GM12878 (cell line): Measurements from ENCODE around the gene ZCCHC13. TPM values are rescaled to one million over a fixed set of nuclear protein-coding genes. Genes with fewer than 3 reads are reported as not detected.

Source experiments
- ATAC-seq: fragments of 200-7000 bp; cut with Tn5 transposase; 3 replicates; pipeline ENCODE4 v1.9.1; 2020; ENCODE audit warnings: mild to moderate bottlenecking, moderate library complexity
- BruUV-seq: library from RNA; stranded (reverse); fragments of 400-500 nt; replicated peaks from 2 replicates; lab custom pipeline; 2021; lab: Mats Ljungman, UMichigan
- CTCF ChIA-PET: fragments of 300-600 bp; sonication (Branson Sonifier 250); formaldehyde crosslinking; extraction: SDS; loops from one replicate; lab custom pipeline; 2021; ENCODE audit warnings: inconsistent platforms; lab: Yijun Ruan, JAX
- POLR2A ChIA-PET: fragments of 350-600 bp; formaldehyde crosslinking; extraction: SDS; loops from one replicate; lab custom pipeline; 2021; ENCODE audit warnings: inconsistent platforms; lab: Charles Lee
- RAD21 ChIA-PET: fragments of 300-600 bp; sonication (Branson Sonifier 250); formaldehyde crosslinking; loops from one replicate; lab custom pipeline; 2023; ENCODE audit warnings: antibody characterized with exemption; ENCODE audit not compliant: unreplicated experiment; lab: Charles Lee
- SMC1A ChIA-PET: fragments of 300-600 bp; sonication (Branson Sonifier 250); formaldehyde crosslinking; loops from one replicate; lab custom pipeline; 2023; ENCODE audit not compliant: unreplicated experiment, uncharacterized antibody; lab: Charles Lee
- DNase-seq: peaks from one replicate; pipeline ENCODE4 v3.0.0-alpha.2; 2011; ENCODE audit warnings: low read depth, low spot score
- FAIRE-seq: peaks from 3 replicates; lab custom pipeline; 2011; peaks lifted over from hg19 to GRCh38; lab: Jason Lieb, UNC
- H2AFZ ChIP-seq: 2 replicates; pipeline ENCODE4 v1.6.0; 2011; ENCODE audit warnings: low read depth, low read length, control low read depth; ENCODE audit not compliant: control insufficient read depth
- H3K27ac ChIP-seq: 2 replicates; pipeline ENCODE4 v1.5.1; 2011; ENCODE audit warnings: control low read depth; ENCODE audit not compliant: control insufficient read depth, insufficient read depth
- H3K27me3 ChIP-seq, 2 experiments: replicated peaks in 1 of 2; 2 replicates each; pipeline versions ENCODE4 v1.6.0 to v1.6.1; 2011; ENCODE audit warnings: low read length in 1 of 2; ENCODE audit not compliant: control insufficient read depth in 2 of 2, insufficient read depth in 2 of 2
- H3K36me3 ChIP-seq, 2 experiments: 2 replicates each; pipeline ENCODE4 v1.5.1; 2011; ENCODE audit warnings: low read length in 1 of 2; ENCODE audit not compliant: control insufficient read depth in 2 of 2, insufficient read depth in 2 of 2
- H3K4me1 ChIP-seq: 2 replicates; pipeline ENCODE4 v1.6.1; 2011; ENCODE audit warnings: mild to moderate bottlenecking, low read length, moderate library complexity, mixed read lengths; ENCODE audit not compliant: control insufficient read depth, insufficient read depth
- H3K4me2 ChIP-seq: 2 replicates; pipeline ENCODE4 v1.6.0; 2011; ENCODE audit warnings: control low read depth; ENCODE audit not compliant: control insufficient read depth, insufficient read depth
- H3K4me3 ChIP-seq: fragments of 200-600 bp; sonication (generic); 2 replicates; pipeline ENCODE4 v1.5.1; 2016
- H3K79me2 ChIP-seq: 2 replicates; pipeline ENCODE4 v1.6.0; 2011; ENCODE audit warnings: low read length; ENCODE audit not compliant: control insufficient read depth, insufficient read depth
- H3K9ac ChIP-seq: 2 replicates; pipeline ENCODE4 v1.8.0; 2011; ENCODE audit warnings: low read length, control low read depth, mixed read lengths; ENCODE audit not compliant: control insufficient read depth, insufficient read depth
- H3K9me3 ChIP-seq: replicated peaks from 3 replicates; pipeline ENCODE4 v1.5.1; 2011; ENCODE audit warnings: mild to moderate bottlenecking, low read length; ENCODE audit not compliant: control insufficient read depth, insufficient read depth
- H4K20me1 ChIP-seq: 2 replicates; pipeline ENCODE4 v1.6.0; 2011; ENCODE audit not compliant: control insufficient read depth, insufficient read depth
- E2F4 ChIP-seq: IDR thresholded peaks from 2 replicates; pipeline ENCODE4 v1.6.1; 2012; ENCODE audit warnings: low read depth, low read length, improper control_type of control experiment
- FOXK2 ChIP-seq: fragments of 450-650 bp; IDR thresholded peaks from 2 replicates; pipeline ENCODE4 v1.6.1; 2017; ENCODE audit warnings: mild to moderate bottlenecking, moderate library complexity
- HDGF ChIP-seq: fragments of 450-650 bp; IDR thresholded peaks from 2 replicates; pipeline ENCODE4 v1.6.1; 2016; ENCODE audit warnings: antibody characterized with exemption
- NFYA ChIP-seq: IDR thresholded peaks from 2 replicates; pipeline ENCODE4 v1.6.1; 2011; ENCODE audit warnings: low read depth, mild to moderate bottlenecking, low read length, improper control_type of control experiment, borderline replicate concordance
- RBBP5 ChIP-seq: fragments of 200-600 bp; sonication (generic); conservative IDR thresholded peaks from 2 replicates; pipeline ENCODE4 v1.6.1; 2016
- REST ChIP-seq: IDR thresholded peaks from 2 replicates; pipeline ENCODE4 v1.6.1; 2012; ENCODE audit warnings: mild to moderate bottlenecking, low read depth, low read length
- SUZ12 ChIP-seq: fragments of 200-600 bp; sonication (generic); IDR thresholded peaks from one replicate; pipeline ENCODE4 v1.6.1; 2018; ENCODE audit warnings: antibody characterized with exemption, mild to moderate bottlenecking; ENCODE audit not compliant: unreplicated experiment
- ZNF622 ChIP-seq: fragments of 450-650 bp; IDR thresholded peaks from 2 replicates; pipeline ENCODE4 v1.6.1; 2017; ENCODE audit warnings: mild to moderate bottlenecking, inconsistent platforms
- ZSCAN29 ChIP-seq: fragments of 450-650 bp; IDR thresholded peaks from 2 replicates; pipeline ENCODE4 v1.6.1; 2017; ENCODE audit warnings: mild to moderate bottlenecking, moderate library complexity
- WGBS: methylation state at CpG from one replicate; pipeline ENCODE4 v1.1.6; 2016; ENCODE audit warnings: low lambda C conversion rate; ENCODE audit not compliant: insufficient replicate concordance, insufficient coverage; ENCODE audit errors: missing lambda C conversion rate; 5-methylcytosine and 5-hydroxymethylcytosine counted together
- in situ Hi-C: fragments of 300-500 bp; cut with MboI; formaldehyde crosslinking; loops from 9 replicates; pipeline ENCODE4 v1.14.3; 2018; ENCODE audit warnings: mixed read lengths
- intact Hi-C: fragments of 100-400 bp; cut with micrococcal nuclease; formaldehyde crosslinking; loops from one replicate; pipeline ENCODE4 v1.14.2; 2022; ENCODE audit not compliant: unreplicated experiment
- polyA plus RNA-seq, 11 experiments: library from polyadenylated mRNA; depleted of rRNA in 4 of 11; unstranded in 6 of 11; stranded (reverse) in 5 of 11; fragments of >200 nt; fragmentation: Nextera tagmentation in 4 of 11; fragmentation: Illumina TruSeq in 1 of 11; extraction: Ambion mirVana in 4 of 11; extraction: Trizol in 1 of 11; gene quantifications; 1 replicate in 1 of 11; 2 replicates in 10 of 11; pipeline versions ENCODE4 v1.2.1 to v1.2.3, GENCODE V29; 2011 to 2016; ENCODE audit warnings: inconsistent platforms in 2 of 11, missing spikeins in 2 of 11, low read depth in 1 of 11
- total RNA-seq, 4 experiments: library from RNA; depleted of rRNA in 3 of 4; stranded (reverse); fragments of >200 nt in 3 of 4; fragmentation: Illumina TruSeq in 1 of 4; extraction: Trizol in 1 of 4; gene quantifications; 2 replicates each; pipeline versions ENCODE4 v1.2.1 to v1.2.3, GENCODE V29; 2013 to 2021

ZCCHC13 gene
- total and polyA plus RNA-seq, 10 of the 15 experiments (the other 5 are each of a cell fraction or from before 2014, with no cell fraction given): not detected

DNA sequence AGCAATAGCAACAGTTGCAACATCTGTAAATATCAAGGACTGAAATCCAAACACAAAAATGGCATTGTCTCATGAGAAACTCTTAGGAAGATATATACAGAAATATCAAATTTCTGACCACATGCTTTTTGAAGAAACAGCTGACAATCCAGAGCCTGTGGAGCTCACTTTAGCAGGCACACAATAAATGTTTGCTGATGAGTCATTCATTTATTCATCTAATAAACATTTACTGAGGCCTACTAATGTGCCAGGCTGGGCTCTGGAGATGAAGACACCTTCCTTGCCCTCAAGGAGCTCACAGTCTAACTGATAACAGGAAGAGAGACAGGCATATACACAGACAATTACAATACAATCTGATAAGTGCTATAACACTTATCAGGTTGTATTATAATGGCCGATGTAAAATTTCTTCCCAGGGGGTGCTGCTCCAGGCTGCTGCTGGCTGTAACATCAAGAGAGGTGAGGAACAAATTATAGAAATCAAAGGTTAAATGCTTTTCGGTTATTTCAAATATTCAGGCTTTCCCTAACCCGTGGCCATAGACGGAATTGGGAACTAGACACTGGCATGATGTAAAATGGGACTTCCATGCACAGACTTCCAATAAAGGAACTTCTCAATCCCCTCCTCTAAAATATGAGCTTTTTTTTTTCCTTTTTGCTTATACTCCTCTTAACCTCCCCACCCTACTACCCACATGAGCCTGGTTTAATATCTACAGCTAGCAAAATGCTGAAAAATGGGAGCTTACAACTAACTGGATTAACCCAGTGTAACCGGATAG lies 16.8 kb upstream of the ZCCHC13 start:
- intact Hi-C loops: no loop called here
- no peak for ATAC-seq
- Histone ChIP-seq H3K4me3 (no peak overlapping the region), H3K27ac (no peak overlapping the region), H3K4me1 (no peaks in the 10 kb centered on the region; the same call in 1 of the 2 replicates), H3K4me2 (no peak overlapping the region), H3K36me3 (peaks cover 0 to 9% of the 10 kb centered on the region in 2 experiments; a peak in 2 of 4 replicates), H4K20me1 (no peaks in the 10 kb centered on the region), H3K79me2 (peaks cover 61% of the 10 kb centered on the region), H3K27me3 (no peaks in the 10 kb centered on the region), H3K9ac (no peak overlapping the region), H2AFZ (no peak overlapping the region), H3K9me3 (no peaks in the 10 kb centered on the region)
- ChIA-PET SMC1A (interaction anchor here (1.1 kb wide), 1 partner anchor 49 kb away, joined by 3 read pairs; no protein-coding TSS in a partner anchor), POLR2A (no interaction called here), CTCF (no interaction called here), RAD21 (no interaction called here)
- BruUV-seq: no TSS peak
- WGBS: 72% methylated on average over 5 of the region's 5 CpGs
- in situ Hi-C loops: no loop called here
- no peak for FAIRE-seq
- no peak for DNase-seq
- TF ChIP-seq ZSCAN29 (no peak), NFYA (no peak), ZNF622 (no peak), REST (no peak), FOXK2 (no peak), SUZ12 (no peak), HDGF (no peak), E2F4 (no peak), RBBP5 (no peak)
